K562 (cell line): ENCODE measurements around the gene ANKRD61. TPM values are rescaled to one million over a fixed set of nuclear protein-coding genes. Genes with fewer than 3 reads are reported as not detected.
A peak's percentile ranks its signal among the peaks of the same experiment; 100 is the strongest.

Experiments used
- C11orf30 ChIP-seq: fragments of 450-650 bp; IDR thresholded peaks from 2 replicates; pipeline ENCODE4 v1.6.1; 2016; ENCODE audit warnings: low read depth, mild to moderate bottlenecking
- EHMT2 ChIP-seq: fragments of 450-650 bp; IDR thresholded peaks from 2 replicates; pipeline ENCODE4 v1.6.1; 2018; ENCODE audit warnings: antibody characterized with exemption
- KAT7 ChIP-seq: sonication (generic); formaldehyde crosslinking; IDR thresholded peaks from 2 replicates; pipeline ENCODE4 v1.8.0; 2022; ENCODE audit warnings: missing genetic modification reagents, mild to moderate bottlenecking, borderline replicate concordance
- KDM1A ChIP-seq, 2 experiments: fragments of 450-650 bp; IDR thresholded peaks; 2 replicates each; pipeline ENCODE4 v1.6.1; 2016; ENCODE audit warnings: mild to moderate bottlenecking in 2 of 2
- MEF2A ChIP-seq: IDR thresholded peaks from 2 replicates; pipeline ENCODE4 v1.6.1; 2011; ENCODE audit warnings: low read depth, mild to moderate bottlenecking, low read length, moderate library complexity; ENCODE audit not compliant: control insufficient read depth
- MTA2 ChIP-seq: fragments of 450-650 bp; IDR thresholded peaks from 2 replicates; pipeline ENCODE4 v1.6.1; 2016; ENCODE audit warnings: low read depth
- NFIC ChIP-seq: fragments of 450-650 bp; IDR thresholded peaks from 2 replicates; pipeline ENCODE4 v1.6.1; 2017; ENCODE audit warnings: mild to moderate bottlenecking, inconsistent platforms
- PRMT5 ChIP-seq: sonication (generic); formaldehyde crosslinking; IDR thresholded peaks from 2 replicates; pipeline ENCODE4 v1.5.0; 2020; ENCODE audit warnings: missing genetic modification reagents
- RCOR1 ChIP-seq, 2 experiments: IDR thresholded peaks; 2 replicates each; pipeline ENCODE4 v1.6.1; 2012; ENCODE audit warnings: low read depth in 2 of 2, low read length in 2 of 2, borderline replicate concordance in 1 of 2, improper control_type of control experiment in 1 of 2
- SAFB ChIP-seq: fragments of 200-400 bp; formaldehyde crosslinking; IDR thresholded peaks from 2 replicates; pipeline ENCODE4 v1.6.1; 2017; ENCODE audit warnings: low read depth, low read length, borderline replicate concordance
- SAFB2 ChIP-seq: fragments of 200-400 bp; formaldehyde crosslinking; IDR thresholded peaks from 2 replicates; pipeline ENCODE4 v1.6.1; 2018; ENCODE audit warnings: borderline replicate concordance, low read length, low read depth, moderate library complexity; ENCODE audit not compliant: severe bottlenecking
- SIN3A ChIP-seq, 2 experiments: fragments of 150-350 bp in 1 of 2; IDR thresholded peaks; 2 replicates each; pipeline ENCODE4 v1.6.1; 2011 to 2016; ENCODE audit warnings: borderline replicate concordance in 2 of 2, low read depth in 2 of 2, low read length in 2 of 2, mild to moderate bottlenecking in 2 of 2, moderate library complexity in 2 of 2; ENCODE audit not compliant: control insufficient read depth in 1 of 2
- SMAD4 ChIP-seq: fragments of 250-450 bp; sonication (Bioruptor Pico); conservative IDR thresholded peaks from 2 replicates; pipeline ENCODE4 v1.8.0; 2021; ENCODE audit warnings: inconsistent platforms, mild to moderate bottlenecking, moderate library complexity
- TCF3 ChIP-seq: sonication (generic); formaldehyde crosslinking; IDR thresholded peaks from 2 replicates; pipeline ENCODE4 v1.4.0; 2020; ENCODE audit warnings: mild to moderate bottlenecking, missing genetic modification reagents
- ZKSCAN3 ChIP-seq: fragments of 250-450 bp; sonication (Bioruptor Pico); IDR thresholded peaks from 2 replicates; pipeline ENCODE4 v1.4.0; 2020
- ZKSCAN8 ChIP-seq: fragments of 200-800 bp; sonication (Bioruptor generic); IDR thresholded peaks from 2 replicates; pipeline ENCODE4 v1.6.1; 2016; ENCODE audit warnings: missing genetic modification characterization, missing compliant biosample characterization
- ZNF23 ChIP-seq: fragments of 250-450 bp; sonication (Bioruptor Pico); IDR thresholded peaks from 2 replicates; pipeline ENCODE4 v1.4.0; 2020; ENCODE audit warnings: mild to moderate bottlenecking
- ZNF583 ChIP-seq: fragments of 250-450 bp; sonication (Bioruptor Pico); IDR thresholded peaks from 2 replicates; pipeline ENCODE4 v1.4.0; 2020
- polyA plus RNA-seq, 8 experiments: library from polyadenylated mRNA; depleted of rRNA in 4 of 8; stranded (reverse) in 5 of 8; unstranded in 3 of 8; fragments of >200 nt; fragmentation: Nextera tagmentation in 2 of 8; fragmentation: Illumina TruSeq in 1 of 8; extraction: Ambion mirVana in 2 of 8; extraction: Trizol in 1 of 8; gene quantifications; 2 replicates each; pipeline versions ENCODE4 v1.2.1 to v1.2.3, GENCODE V29; 2011 to 2014; ENCODE audit warnings: inconsistent platforms in 1 of 8, missing spikeins in 1 of 8
- total RNA-seq, 7 experiments: library from RNA; depleted of rRNA in 6 of 7; stranded (reverse); fragments of >200 nt in 6 of 7; fragmentation: Illumina TruSeq in 2 of 7; extraction: Trizol in 2 of 7; gene quantifications; 2 replicates each; pipeline versions ENCODE4 v1.2.1 to v1.2.3, GENCODE V29; 2011 to 2021; ENCODE audit warnings: low replicate concordance in 1 of 7
- TF ChIP-seq, protein P1 (sequence below): fragments of 450-650 bp; IDR thresholded peaks from 2 replicates; pipeline ENCODE4 v1.7.0; 2016; ENCODE audit warnings: borderline replicate concordance
- TF ChIP-seq, protein P2 (sequence below): fragments of 450-650 bp; IDR thresholded peaks from 2 replicates; pipeline ENCODE4 v1.6.1; 2017; ENCODE audit warnings: antibody characterized with exemption
- TF ChIP-seq, protein P3 (sequence below), 2 experiments: IDR thresholded peaks in 1 of 2; conservative IDR thresholded peaks in 1 of 2; 2 replicates each; pipeline ENCODE4 v1.6.1; 2016; ENCODE audit warnings: low read depth in 2 of 2, mild to moderate bottlenecking in 1 of 2, missing compliant biosample characterization in 1 of 2, missing genetic modification characterization in 1 of 2, moderate library complexity in 1 of 2
- TF ChIP-seq, protein P4 (sequence below): sonication (generic); formaldehyde crosslinking; IDR thresholded peaks from 2 replicates; pipeline ENCODE4 v1.8.0; 2022; ENCODE audit warnings: missing genetic modification reagents, mild to moderate bottlenecking, borderline replicate concordance

ANKRD61 gene
- total and polyA plus RNA-seq, 9 of the 15 experiments (the other 6 are each of a cell fraction or from before 2014, with no cell fraction given): 0.08 to 0.11 (median 0.09) TPM; not detected in 5

DNA sequence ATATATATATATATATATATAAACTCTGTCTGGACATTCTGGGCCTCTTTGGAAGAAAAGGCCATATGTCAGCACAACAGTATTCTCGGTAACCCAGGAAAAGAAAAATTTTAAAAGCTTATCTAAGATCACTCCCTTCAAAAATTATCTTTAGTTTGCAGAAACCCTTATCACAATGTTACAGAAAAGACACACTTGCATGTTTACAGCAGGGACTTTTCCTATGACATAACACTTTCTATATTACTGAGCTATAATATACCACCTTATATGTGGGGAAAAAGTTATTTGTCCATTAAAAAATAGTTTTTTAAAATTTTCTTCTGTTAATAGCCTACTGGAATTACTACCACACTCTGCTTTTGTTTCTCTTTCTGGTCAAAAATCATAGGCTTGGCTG is 25.4 kb downstream of the ANKRD61 start (continued):
- TF ChIP-seq, protein P1, sequence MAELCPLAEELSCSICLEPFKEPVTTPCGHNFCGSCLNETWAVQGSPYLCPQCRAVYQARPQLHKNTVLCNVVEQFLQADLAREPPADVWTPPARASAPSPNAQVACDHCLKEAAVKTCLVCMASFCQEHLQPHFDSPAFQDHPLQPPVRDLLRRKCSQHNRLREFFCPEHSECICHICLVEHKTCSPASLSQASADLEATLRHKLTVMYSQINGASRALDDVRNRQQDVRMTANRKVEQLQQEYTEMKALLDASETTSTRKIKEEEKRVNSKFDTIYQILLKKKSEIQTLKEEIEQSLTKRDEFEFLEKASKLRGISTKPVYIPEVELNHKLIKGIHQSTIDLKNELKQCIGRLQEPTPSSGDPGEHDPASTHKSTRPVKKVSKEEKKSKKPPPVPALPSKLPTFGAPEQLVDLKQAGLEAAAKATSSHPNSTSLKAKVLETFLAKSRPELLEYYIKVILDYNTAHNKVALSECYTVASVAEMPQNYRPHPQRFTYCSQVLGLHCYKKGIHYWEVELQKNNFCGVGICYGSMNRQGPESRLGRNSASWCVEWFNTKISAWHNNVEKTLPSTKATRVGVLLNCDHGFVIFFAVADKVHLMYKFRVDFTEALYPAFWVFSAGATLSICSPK: no peak
- TF ChIP-seq SMAD4: peak; percentile 76; the same call in 1 of the 2 replicates
- TF ChIP-seq MEF2A: peak; percentile 49; the same call in 1 of the 2 replicates
- TF ChIP-seq ZKSCAN3 (CRISPR knock-in tag): no peak
- no peak for TF ChIP-seq ZNF23
- 0 out of 4 replicates have a peak, but pooled peaks of 1 of the 2 experiments have one; percentile 3 for TF ChIP-seq SIN3A (IDR thresholded peaks at IDR 0.05; ENCODE audit: borderline replicate concordance in 2 of 2, control insufficient read depth in 1 of 2, low read depth in 2 of 2, low read length in 2 of 2)
- peak; percentile 96 for TF ChIP-seq MTA2
- TF ChIP-seq, protein P2, sequence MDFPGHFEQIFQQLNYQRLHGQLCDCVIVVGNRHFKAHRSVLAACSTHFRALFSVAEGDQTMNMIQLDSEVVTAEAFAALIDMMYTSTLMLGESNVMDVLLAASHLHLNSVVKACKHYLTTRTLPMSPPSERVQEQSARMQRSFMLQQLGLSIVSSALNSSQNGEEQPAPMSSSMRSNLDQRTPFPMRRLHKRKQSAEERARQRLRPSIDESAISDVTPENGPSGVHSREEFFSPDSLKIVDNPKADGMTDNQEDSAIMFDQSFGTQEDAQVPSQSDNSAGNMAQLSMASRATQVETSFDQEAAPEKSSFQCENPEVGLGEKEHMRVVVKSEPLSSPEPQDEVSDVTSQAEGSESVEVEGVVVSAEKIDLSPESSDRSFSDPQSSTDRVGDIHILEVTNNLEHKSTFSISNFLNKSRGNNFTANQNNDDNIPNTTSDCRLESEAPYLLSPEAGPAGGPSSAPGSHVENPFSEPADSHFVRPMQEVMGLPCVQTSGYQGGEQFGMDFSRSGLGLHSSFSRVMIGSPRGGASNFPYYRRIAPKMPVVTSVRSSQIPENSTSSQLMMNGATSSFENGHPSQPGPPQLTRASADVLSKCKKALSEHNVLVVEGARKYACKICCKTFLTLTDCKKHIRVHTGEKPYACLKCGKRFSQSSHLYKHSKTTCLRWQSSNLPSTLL: no peak
- TF ChIP-seq ZKSCAN8 (CRISPR knock-in tag): 0 out of 2 replicates have a peak, but pooled peaks have one; percentile 29
- TF ChIP-seq SAFB: no peak
- TF ChIP-seq NFIC: peak; percentile 84
- no peak for TF ChIP-seq EHMT2
- TF ChIP-seq, protein P3, sequence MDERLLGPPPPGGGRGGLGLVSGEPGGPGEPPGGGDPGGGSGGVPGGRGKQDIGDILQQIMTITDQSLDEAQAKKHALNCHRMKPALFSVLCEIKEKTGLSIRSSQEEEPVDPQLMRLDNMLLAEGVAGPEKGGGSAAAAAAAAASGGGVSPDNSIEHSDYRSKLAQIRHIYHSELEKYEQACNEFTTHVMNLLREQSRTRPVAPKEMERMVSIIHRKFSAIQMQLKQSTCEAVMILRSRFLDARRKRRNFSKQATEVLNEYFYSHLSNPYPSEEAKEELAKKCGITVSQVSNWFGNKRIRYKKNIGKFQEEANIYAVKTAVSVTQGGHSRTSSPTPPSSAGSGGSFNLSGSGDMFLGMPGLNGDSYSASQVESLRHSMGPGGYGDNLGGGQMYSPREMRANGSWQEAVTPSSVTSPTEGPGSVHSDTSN (CRISPR knock-in tag; IDR thresholded peaks at IDR 0.05; ENCODE audit: low read depth): no peak
- TF ChIP-seq, protein P3 (tag; conservative IDR thresholded peaks at IDR 0.05; ENCODE audit: low read depth): no peak; the same call in 1 of the 2 replicates
- peak in 1 of 2 experiments; percentile 58; a peak in 3 of 4 replicates for TF ChIP-seq KDM1A (IDR thresholded peaks at IDR 0.05)
- no peak for TF ChIP-seq SAFB2
- no peak for TF ChIP-seq ZNF583
- peak in 1 of 2 experiments; percentile 74; a peak in 2 of 4 replicates for TF ChIP-seq RCOR1 (IDR thresholded peaks at IDR 0.05; ENCODE audit: borderline replicate concordance in 1 of 2, low read depth in 2 of 2, low read length in 2 of 2)
- peak; percentile 91 for TF ChIP-seq TCF3 (CRISPR knock-in tag)
- TF ChIP-seq KAT7 (CRISPR knock-in tag): no peak
- peak; percentile 80 for TF ChIP-seq C11orf30
- TF ChIP-seq, protein P4, sequence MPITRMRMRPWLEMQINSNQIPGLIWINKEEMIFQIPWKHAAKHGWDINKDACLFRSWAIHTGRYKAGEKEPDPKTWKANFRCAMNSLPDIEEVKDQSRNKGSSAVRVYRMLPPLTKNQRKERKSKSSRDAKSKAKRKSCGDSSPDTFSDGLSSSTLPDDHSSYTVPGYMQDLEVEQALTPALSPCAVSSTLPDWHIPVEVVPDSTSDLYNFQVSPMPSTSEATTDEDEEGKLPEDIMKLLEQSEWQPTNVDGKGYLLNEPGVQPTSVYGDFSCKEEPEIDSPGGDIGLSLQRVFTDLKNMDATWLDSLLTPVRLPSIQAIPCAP (CRISPR knock-in tag): no peak
- no peak for TF ChIP-seq PRMT5
